Inferior parietal cortex (tissue), 1 donor: Measurements from ENCODE around the gene AIPL1.

Experiments used
- DNase-seq: peaks from one replicate; pipeline ENCODE4 v3.0.0-alpha.2; 2016; ENCODE audit errors: extremely low spot score

The AIPL1 gene

DNA sequence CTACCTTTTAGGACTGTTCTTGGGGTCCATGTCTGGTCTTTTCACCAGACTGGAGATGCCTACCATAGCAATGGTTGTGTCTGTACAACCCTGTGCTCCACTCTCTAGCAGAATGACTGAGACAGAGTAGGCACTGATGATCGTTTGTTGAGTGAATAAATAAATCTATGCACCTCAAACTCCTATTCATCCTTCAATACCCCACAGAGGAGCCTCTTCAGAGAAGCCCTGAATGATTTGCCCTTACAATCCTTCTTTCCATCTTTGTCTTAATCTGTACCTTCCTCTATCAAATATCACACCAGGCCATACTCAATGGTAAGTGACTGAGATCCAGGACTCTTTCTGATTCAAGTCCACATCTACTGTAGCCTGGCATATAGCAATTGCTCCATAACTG lies 32.6 kb upstream of the AIPL1 start:
- DNase-seq, result no peak

DNA sequence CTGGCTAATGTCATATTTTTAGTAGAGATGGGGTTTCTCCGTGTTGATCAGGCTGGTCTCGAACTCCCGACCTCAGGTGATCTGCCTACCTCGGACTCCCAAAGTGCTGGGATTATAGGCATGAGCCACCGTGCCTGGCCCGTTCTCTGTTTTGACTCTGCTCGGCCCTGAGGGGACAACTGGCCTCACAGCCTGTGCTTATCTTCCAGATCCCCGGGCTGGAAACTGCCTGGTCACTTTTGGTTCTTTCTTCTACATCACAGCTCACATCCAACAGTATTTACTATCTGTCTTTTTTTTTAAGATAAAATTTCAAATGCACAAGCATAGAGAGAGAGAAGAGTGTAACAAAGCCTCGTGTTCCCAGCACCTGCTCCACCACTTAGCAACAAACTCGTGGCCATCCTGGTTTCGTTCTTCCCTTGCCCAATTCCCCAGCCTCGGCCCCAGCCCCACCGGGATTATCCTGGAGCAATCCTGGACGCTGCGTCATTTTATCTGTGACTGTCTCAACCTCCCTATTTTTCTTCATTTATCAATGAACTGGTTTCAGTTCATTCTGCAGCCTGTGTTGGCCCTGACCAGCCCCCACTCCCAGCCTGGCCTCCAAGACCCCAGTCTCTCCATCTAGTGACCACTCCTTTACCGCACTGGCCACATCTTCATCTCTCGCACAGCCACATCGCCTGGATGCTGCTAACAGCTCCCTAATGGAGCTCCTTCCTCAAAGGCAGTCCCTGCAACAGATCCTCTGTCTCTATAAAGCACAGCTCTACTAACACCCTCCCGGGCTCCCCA lies 30.5 kb upstream of the AIPL1 start:
- no peak for DNase-seq

DNA sequence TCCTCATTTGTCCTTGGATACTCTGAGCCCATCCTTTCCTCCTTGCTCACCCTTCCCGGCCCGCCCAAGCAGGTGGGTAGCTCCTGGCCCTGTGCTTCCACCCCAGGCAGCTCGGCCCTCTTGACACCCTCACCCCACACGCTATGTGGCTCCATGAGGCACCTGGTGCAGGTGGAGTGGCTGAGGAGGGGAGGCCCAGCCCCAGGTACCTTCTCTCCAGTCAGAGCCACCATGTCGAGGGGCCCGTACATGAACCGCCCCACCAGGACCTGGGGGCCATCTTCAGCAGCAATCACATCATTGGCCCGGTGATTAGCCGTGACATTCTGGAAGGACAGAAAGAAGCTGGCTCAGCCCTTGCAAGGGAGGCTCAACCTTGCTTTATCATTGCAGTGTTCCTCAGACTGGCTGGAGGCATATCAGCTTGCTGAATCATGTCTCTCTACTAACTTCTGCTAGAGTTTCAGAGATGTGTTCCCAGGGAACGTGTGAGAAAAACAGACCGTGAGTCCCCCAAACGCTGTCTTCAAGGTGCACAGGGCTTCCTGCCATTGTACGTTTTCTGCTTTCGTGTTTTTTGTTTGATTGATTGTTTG lies 29.6 kb upstream of the AIPL1 start:
- DNase-seq, result no peak

DNA sequence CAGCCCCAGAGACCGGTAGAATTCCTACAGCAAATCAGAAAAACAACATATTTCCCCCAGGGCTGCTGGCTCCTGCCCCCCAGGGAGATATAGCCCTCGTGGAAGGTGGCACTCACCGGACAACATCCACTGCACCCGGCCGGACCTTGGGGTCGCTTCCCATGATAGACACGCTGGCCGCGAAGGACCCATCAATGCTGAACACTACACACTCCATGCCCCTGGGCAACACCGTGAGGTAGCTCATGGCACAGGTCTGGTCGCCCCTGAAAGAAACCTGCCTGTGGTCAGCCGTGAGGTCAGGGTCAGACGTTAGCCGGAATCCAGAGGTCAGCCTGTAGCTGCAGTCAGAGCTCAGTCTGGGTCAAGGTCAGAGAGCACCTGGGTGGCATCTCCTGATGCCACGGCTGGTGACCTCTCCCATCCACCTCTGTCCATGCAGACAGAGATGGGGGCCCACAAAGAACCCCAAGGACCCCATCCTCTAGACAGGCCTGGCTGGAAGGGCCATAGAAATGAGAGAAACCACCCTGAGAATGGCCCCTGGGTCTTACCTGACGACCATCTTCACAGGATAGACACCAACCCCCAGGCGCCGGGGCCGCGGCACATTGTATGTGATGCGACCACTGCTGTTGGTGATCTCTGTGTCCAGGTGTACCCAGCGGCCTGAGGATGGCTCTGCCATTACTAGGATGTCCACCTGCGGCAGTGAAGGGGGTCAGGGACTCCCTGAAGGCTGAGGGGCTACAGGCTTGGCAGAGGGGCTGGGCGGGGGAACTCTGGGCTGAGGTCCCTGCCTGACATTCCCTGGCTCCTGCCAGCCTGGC lies 28.9 kb upstream of the AIPL1 start:
- DNase-seq, result no peak

DNA sequence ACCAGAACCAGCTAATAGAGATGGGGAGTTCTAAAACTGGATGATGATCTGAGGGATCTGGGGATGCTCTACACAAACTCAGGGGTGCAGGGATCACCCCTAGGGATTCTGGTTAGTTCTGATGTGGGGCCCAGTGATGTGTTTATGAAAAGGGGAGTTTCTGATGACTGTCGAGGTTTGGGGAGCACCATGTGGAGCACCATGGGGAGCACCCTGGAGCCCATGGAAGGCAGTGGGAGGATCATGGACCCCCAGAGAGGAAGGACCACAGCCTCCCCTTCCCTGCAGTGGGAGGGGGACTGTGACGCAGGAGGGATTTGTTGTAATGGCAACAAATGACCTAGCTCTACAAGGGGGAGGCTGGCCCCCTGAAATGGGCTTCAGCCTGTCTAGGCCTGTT lies 27.8 kb upstream of the AIPL1 start:
- no peak for DNase-seq

DNA sequence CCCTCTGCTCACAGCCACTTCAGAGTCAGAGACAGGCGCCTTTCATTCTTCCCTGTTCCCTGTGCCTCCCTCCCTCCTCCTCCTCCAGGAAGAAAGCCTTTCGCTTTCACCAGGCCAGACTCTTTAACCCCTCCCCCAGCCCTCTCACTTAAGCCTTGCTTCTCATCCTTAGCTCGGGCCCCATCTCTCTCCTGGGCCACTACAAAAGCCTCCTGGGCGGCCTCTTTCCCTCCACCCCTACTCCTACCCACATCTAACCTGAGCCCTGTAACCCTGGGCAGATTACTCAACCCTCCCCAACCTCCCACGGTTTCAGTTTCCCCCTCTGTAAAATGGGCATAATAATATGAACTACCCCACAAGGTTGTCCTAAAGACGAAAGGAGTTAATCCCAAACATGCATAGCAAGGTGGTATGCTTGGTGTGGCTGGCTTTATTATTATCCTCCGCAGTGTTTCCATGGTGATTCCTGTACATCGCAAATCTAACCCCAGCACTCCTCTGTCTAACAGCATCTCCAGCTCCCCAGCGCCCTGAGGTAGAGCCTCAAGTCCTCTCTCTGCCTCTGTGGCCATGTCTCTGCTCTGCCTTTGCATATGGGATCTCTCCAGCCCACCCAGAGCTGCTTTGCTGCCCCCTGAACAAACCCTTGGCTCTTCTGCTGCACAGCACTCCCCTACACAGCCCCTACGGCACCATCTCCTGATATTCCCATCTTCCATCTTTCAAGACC lies 27.0 kb upstream of the AIPL1 start:
- no peak for DNase-seq

DNA sequence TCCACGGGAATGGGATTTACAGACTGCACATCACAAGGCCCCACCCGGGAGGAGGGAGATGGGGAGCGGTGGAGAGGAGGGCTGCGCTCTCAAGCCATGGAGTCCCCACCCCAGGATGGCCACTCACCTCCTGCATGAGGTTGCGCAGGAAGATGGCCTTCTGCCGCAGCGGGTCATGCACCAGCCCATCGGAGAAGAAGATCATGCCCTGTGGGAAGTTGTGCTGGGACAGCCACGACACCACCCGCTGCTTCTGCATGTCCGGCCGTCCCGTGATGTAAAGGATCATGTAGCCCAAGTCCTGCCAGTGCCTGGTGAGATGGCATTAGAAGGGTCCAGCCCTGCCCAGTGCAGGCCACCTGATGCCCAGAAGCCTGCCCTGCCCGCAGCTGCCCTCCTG lies 26.3 kb upstream of the AIPL1 start:
- no peak for DNase-seq

DNA sequence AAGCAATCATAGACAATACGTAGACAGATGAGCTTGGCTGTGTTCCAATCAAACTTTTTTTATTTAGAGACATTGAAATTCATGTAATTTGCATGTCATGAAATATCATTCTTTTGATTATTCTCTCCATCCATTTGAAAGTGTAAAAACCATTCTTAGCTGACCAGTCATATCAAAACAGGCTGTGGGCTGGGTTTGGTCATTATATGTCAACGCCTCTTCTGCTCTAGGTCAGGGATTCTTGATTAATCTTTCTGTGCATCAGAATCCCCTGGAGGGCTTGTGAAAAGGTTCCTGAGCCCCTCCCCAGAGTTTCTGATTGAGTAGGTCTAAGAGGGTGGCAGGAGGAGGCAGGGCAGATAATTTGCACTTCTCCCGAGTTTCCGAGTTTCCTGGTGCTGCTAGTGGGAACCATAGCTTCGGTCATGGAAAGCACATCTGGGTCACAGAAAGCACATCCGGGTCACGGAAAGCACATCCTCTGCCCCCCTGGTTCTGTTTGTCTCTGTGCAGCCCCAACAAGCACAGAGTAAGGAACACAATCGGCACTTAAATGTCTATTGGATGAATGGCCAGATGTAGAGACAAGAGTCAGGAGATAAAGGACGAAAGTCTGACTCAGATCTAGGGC lies 25.7 kb upstream of the AIPL1 start:
- DNase-seq, result no peak

DNA sequence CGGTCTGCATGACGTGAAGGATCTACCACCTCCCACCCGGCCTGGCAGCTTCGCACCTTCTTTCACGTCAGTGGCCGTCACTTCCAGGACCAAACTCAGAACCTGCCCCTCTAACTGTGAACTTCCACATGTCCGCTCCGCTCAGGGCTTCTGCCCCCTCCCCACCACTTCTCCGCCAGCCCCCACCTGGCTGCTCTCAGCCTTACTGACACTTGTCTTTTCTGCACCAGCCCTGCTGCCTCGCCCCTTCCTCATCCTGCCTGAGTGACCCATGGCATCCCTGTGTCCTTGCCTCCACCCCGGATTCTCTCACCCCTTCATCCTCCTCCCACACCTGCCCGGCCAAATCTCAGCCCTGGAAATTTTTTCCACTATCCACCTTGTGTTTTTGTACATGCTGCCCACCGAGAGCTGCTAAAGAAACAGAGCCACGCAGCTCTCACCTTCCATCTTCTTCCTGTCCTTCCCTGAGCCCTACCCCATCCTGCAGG lies 23.6 kb upstream of the AIPL1 start:
- DNase-seq, result no peak

DNA sequence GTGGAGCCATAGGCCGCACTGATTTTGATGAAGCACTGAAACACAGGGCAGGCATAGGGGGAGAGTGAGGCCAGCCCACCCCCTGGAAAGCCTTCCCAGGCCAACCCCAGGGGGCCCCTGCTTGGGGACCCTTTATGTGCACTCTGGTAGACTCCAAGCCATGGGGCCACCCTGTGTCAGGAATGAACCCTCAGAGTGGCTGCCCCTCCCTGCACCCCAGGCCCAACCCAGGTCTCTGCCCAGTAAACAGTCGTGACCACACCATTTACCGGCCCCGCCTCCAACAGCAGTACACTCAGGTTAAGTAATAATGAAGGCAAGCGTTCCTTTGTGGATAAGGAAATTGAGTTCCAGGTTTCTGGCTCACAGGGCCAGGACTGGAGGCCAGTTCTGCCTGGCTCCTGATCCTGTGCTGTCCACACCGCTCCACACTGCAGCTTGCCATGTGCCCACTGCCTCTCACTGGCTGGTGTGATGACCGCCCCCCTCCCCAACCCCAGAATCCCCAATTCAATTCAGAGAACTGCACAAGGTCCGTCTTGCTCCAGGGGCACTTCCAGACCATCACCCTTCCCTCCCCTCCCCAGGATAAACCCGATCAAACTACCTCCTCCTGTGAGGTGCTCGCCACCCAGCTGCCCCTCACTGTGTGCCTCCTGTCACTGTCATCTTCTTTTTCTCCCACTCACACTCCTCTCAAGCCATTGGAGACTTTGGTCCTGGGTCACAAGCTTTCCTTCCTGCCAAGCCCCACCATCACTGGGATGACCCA lies 23.0 kb upstream of the AIPL1 start:
- DNase-seq, result no peak

DNA sequence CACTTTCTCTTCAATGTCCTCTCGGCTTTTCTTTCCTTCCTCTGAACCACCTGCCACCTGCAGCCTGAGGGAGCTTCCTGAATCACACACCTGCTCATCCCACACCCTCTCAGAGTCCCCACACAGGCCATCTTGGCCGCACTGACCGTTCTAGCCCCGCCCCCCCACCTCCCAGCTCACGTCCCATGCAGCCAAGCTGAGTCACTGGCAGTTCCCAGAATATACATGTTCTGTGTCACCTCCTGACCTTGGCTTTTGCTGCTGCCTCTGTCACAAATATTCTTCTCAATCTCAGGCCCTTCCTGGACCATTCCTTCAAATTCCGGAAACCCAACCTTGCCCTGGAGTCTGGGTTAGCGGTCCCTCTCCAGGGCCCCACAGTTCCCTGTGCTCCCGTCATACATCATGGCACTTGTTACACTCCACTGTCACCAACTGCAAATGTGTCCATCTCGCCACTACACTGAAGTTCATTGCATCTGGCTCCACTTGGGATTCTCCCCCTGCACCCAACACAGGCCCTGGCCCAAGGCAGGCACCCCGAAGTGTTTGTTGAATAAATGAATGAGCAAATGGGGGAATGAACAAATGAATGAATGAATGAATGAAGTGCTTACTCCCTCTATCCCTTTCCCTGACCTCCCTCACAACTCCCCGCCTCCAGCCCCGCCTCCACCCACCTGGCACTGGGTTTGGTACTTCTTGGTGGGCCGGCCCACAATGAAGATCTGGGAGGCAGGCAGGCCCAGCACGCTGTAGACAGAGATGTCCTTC lies 22.2 kb upstream of the AIPL1 start:
- no peak for DNase-seq

DNA sequence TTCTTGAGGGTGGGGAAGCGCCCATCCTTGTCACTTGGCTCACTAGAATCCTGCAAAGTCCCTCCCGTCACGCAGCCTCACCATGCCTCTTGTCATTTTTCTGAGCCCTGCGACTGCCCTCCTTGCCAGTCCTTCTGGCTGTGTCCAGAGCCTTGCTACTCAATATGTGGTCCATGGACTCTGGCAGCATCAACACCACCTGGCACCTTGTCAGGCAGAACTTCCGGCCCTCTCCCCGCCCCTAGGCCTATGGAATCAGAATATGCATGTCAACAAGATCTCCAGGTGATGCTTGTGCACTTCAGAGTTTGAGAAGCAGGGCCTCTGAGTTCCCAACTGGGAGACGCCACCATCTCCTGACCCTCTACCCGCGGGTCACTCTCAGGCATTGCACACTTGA lies 21.4 kb upstream of the AIPL1 start:
- DNase-seq, result no peak

DNA sequence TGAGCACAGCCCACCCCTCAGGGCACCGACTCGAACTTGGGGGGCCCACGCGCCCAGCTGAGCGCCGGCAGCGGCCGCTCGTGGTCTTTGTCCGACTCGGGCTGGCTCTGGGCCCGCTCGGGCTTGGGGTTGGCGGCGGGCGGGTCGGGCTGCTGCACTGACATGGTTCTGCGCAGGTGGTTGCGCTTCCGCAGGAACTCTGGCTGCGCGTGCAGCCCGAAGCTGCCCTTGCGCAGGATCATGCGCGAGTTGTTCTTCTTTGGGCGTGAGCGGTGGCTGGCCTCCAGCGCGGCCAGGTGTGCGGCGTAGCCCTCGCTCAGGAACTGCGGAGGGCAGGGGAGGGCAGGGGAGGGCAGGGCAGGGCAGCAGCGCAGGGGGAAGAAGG lies 20.4 kb upstream of the AIPL1 start:
- DNase-seq, result no peak

DNA sequence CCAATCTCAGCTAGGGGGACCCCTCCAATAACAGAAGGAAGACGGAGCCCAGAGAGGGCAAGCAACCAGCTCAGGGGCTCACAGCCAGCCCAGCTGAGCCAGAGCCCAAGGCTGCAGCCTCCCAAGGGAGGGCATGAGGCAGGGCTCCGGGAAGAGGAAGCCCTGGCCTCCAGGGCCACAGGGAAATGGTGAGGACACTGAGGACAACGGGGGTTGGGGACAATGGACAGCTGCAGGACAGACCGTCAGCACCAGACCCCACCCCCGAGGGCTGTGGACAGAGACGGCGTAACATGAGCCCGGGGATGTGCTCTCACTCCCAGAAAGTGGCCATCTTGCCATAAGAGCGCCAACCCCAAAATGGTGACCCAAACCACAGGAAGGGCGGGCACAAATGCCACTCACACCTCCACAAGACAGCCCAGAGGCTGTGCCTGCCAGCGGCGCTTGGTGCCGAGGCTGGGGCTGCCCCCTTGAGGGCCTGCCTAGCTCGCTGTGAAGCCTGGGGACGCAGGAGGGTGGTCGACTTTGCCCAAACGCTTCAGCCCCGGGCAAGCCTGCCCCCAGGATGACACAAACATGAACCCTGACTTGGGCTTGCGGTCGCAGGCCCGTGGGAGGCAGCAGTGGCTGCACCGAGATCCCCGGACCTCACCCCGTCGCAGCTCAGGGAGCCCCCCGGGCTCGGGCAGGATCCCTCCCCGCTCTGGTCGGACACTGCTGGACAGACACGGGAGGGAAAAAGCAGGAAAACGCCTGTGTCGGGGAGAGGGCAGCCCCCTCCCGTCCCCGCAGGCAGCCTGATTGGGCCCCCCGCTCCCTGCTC lies 19.8 kb upstream of the AIPL1 start:
- DNase-seq, result no peak

DNA sequence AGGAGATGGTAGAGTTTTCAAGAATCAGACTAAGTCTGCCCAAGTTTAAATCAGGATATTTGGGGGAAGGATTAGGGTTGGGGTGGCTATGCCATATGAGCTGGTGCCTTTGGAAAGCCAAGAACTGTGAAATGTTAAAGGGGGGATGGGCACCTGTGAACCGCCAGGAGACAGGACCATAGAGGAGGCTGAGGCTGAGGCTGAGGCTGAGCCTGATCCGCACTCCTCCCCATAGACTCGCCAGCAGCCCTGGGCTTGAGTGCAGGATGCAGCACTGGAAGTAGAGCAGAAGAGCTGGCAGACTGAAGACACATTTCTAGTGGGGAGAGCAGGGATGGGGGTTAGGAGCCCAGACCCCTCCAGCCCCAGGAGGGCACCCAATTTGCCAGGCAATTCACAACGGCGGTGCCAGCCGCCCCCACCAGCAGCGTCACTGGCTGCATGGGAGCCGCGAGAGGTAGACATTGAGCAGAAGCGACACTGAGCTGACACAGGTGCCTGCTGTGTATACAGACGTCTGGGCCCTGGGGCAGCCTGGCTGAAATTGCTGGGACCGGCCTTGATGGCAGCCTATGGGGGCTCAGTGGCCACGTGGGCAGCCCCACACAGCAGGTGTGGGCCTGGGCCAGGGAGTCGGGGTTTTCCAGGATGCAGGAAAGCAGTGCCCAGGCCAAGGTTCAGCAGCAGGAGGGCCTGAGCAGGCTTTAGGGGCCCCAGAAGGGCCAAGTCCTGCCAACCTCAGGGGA lies 18.5 kb upstream of the AIPL1 start:
- no peak for DNase-seq

DNA sequence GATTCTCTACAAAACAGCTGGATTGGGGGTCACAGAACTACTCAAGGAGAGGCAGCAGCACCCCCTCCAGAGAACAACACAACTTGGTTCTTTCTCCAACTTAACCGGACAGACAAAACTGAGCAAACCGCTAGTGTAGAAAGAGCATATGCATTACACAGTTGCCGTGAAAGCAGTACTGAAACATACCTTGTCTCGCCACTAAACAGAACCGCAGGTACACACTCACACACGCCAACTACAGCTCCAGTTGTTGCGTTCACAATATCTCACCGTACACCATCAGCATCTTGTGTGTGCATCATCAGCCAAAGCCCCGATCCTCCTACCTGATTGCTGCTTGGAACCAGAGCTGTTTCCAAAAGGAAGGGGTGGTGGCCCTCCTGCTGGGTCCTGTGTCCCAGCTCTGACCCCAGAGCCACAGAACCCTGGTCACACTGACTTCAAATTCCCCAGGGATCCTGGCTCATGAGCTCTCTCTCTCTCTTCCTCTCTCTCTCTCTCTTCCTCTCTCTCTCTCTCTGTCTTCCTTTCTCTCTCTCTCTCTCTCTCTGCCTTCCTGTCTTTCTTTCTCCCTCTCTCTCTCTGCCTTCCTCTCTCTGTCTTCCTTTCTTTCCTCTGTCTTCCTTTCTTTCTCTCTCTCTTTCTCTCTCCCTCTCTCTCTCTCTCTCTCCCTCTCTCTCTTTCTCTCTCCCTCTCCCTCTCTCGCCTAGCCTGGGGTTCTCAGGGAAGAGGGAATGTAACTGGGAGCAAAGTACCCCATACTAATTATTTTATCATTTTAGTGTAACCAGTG lies 17.7 kb upstream of the AIPL1 start:
- DNase-seq, result no peak
